ENCODE measurements around the gene KLHL22.

DNA sequence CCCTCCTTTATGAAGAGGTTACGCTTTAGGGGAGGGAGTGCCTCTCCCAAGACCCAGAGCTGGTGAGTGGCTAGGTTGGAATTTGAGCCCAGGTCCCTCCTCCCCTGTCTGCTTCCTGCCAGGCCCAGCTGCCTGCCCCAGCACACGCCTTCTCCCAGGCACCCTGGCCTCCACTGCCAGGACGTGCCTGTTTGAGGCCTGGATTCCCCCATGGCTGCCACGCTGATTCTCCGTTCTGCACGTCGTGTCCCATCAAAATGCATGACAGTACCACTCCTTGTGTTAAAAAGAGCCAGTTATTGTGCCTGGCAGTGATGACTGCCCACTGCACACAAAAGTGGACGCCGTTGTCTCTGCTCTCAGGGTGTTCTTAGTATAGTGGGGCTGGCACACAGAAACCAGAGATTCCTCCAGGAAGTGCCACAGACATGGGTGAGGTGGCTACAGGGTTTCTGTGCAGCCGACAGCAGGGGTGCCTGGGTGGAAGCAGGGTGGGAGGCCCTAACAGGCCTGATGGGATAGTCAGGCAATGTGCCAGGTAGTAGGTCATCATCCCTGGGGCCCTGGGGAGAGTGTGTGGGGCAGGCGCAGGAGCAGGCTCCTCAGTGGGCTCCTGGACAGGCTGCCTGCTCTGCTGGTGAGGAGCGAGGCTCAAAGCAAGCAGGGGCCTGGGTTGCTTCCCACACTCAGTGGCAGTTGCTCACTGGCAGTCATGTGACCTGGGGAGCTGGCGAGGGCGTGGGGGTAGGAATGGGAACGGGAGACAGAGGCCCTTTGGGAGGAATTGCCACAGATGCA, 36.0 kb upstream of the KLHL22 start:
- TF ChIP-seq ZNF70 (CRISPR knock-in tag; IDR thresholded peaks at IDR 0.05) (no peak), PATZ1 (CRISPR knock-in tag; IDR thresholded peaks at IDR 0.05; ENCODE audit: borderline replicate concordance) (no peak), TOX (CRISPR knock-in tag; IDR thresholded peaks at IDR 0.05; ENCODE audit: borderline replicate concordance) (no peak), ZNF8 (CRISPR knock-in tag; IDR thresholded peaks at IDR 0.05) (no peak), ZFP30 (CRISPR knock-in tag; IDR thresholded peaks at IDR 0.05) (no peak), POU6F1 (CRISPR knock-in tag; IDR thresholded peaks at IDR 0.05; ENCODE audit: borderline replicate concordance, low read depth) (no peak)
